GM12875 (cell line): ENCODE results near the gene LBR.

Experiments used
- H3K4me3 ChIP-seq: one replicate; pipeline ENCODE4 v1.5.1; 2011; ENCODE audit warnings: low read depth, low read length, control low read depth
- CTCF ChIP-seq: IDR thresholded peaks from 2 replicates; pipeline ENCODE4 v1.5.1; 2011; ENCODE audit warnings: low read depth, mild to moderate bottlenecking, control low read depth, inconsistent platforms, low read length, moderate library complexity, borderline replicate concordance; ENCODE audit not compliant: insufficient read depth

The LBR gene

GRCh38 chr1:225471453-225472301 is 43.8 kb upstream of the LBR start:
- no peak overlapping the region for H3K4me3 ChIP-seq
- no peak for TF ChIP-seq CTCF

DNA sequence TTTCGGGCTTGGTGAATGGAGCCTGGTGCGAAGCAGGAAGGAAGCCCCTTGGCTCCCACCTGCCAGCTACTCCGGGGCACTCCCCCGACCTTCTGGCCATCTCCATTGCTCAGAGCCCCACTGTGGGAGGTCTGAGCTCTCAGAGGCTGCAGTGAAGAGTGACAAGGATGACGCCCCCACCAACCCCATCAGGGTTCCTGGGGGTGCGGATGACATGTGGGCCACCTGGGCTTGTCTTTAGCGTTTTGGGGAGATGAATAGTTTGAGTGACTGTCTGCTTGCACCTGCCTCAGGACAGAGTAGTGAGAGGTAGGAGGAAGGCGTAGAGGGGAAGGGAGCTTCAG is 43.2 kb upstream of the LBR start:
- no peak overlapping the region for H3K4me3 ChIP-seq
- TF ChIP-seq CTCF: no peak

- TF ChIP-seq CTCF: no peak
- no peak overlapping the region for H3K4me3 ChIP-seq
Measured at GRCh38 chr1:225470211-225471108, 42.6 kb upstream of the LBR start.

DNA sequence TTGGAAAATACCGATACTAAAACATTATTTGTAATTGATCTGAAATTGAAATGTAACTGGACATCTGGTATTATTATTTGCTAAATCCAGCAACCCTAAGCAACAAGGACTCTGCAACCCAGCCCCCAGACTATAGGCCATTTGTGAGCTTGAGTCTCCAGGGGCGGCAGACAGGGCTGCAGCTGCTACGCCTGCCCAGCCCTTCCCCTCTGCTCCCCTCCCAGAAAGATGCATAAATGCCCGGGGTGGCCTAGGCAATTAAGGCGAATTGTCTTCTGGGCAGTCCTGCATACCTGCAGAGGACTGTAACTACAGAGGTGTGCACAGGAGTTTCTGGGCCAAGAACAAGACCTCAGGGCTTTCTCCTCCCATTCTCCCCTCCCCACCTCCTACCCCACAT is 41.2 kb upstream of the LBR start:
- TF ChIP-seq CTCF: no peak

DNA sequence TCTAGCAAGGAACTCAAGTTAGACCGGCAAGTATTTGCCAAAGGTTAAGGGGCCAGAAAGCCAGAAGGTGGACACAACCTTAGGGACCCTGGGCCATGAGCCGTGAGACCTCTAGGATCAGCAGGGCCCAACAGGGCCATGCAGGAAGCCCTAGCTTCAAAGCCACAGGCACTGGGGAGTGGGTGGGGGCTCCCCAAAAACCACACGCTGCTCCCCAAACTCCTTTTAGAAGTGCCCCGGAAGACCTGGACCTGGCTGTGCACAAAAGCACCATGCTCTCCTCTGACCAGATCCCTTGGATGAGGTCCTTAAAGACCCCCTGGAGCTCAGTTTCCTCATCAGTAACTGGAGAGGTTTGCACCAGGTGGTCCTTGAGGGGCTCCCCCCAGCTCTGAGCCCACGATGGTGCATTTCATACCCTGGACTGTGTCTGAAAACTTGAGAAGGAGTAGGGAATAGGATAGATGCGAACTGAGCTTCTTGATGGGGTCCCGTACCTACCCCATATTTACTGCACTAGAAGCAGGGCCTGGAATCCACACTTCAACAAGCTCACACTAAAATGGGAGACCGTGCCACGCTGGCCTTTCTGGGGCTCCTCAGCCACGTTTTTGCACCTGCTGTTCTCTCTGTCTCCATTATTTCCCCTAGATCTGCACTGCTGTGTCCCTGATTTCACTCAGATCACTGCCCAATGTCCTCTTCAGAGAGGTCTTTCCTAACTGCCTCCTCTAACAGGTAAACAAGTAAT is 40.6 kb upstream of the LBR start:
- no peak for TF ChIP-seq CTCF
- H3K4me3 ChIP-seq: no peak overlapping the region

More for the DNA sequence above, 41.2 kb upstream of the LBR start:
- H3K4me3 ChIP-seq: no peak overlapping the region

DNA sequence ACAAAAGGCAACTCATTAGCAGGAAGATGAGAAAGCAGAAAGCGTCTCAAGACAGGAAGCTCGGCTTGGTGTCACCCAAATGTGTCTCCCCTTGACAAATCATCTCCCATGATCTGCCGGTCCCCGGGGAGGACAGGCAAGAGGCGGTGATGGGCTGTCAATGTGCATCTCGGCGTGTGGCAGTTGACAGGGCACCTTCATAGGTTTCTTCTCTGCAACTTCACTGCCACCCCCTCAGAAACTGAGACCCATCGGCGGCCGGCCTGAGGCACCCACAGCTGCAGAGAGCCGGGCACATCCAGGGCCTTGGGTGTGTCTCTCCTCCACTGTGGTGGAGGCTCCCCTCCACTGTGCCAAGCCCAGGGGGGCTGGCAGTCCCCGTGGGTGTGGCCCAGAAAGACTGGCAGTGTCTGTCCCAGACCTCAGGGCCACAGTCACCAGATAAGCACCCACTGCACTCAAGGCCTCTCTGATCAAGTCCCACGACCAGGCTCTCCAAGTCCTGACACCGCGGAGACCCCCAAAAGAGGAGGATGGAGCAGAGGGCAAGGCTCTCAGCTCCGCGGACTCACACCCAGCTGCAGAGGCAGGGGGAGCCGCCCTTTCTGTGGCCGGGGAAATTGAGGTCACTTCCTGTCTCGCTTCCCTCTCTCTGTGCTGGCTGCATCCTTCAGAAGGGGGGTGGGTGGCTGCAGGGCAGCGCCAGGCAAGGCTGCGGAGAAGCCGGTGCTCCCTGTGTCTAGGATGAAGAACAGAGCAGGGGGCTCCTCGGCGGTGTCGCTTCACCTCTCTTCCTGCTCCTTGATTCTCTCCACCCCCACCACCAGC is 39.6 kb upstream of the LBR start:
- no peak for TF ChIP-seq CTCF
- H3K4me3 ChIP-seq: peak overlapping the region; percentile 66
